ENCODE measurements around the gene SASH3. TPM values are rescaled to one million over a fixed set of nuclear protein-coding genes. Genes with fewer than 3 reads are reported as not detected.

SASH3 gene
- total and polyA plus RNA-seq, 2 donors from 2014 or later, result 1.9 to 18.3 TPM

- no peaks in the 10 kb centered on the region for H3K27me3 ChIP-seq (ENCODE audit: control insufficient read depth, insufficient read depth, low read length)
- no peak overlapping the region for H3K9ac ChIP-seq (ENCODE audit: low read length in 3 of 3)
- no peaks in the 10 kb centered on the region for H3K4me1 ChIP-seq (ENCODE audit: control insufficient read depth in 2 of 3, insufficient read depth in 2 of 3, low read depth in 1 of 3, low read length in 3 of 3)
- FAIRE-seq (no peak), DNase-seq (no peak)
- H3K9me3 ChIP-seq (ENCODE audit: control insufficient read depth in 2 of 3, insufficient read depth in 1 of 3, low read length in 3 of 3), result no peaks in the 10 kb centered on the region
- intact Hi-C loops (cut with DNase I), result no loop called here
- H3K36me3 ChIP-seq (ENCODE audit: control insufficient read depth in 2 of 3, insufficient read depth in 3 of 3, low read length in 3 of 3), result no peaks in the 10 kb centered on the region
- H3K27ac ChIP-seq (ENCODE audit: low read depth in 2 of 2, low read length in 2 of 2), result no peak overlapping the region
- no peak for TF ChIP-seq CTCF (IDR thresholded peaks at IDR 0.05; ENCODE audit: borderline replicate concordance, extremely low read depth, insufficient read depth)
- H3K4me3 ChIP-seq (ENCODE audit: low read length in 3 of 3), result no peak overlapping the region
These were observed 25.4 kb upstream of the SASH3 start for GRCh38 chrX:129754056-129755024.

- Histone ChIP-seq H3K4me1 (ENCODE audit: control insufficient read depth in 2 of 3, insufficient read depth in 2 of 3, low read depth in 1 of 3, low read length in 3 of 3) (no peaks in the 10 kb centered on the region), H3K36me3 (ENCODE audit: control insufficient read depth in 2 of 3, insufficient read depth in 3 of 3, low read length in 3 of 3) (no peaks in the 10 kb centered on the region), H3K27me3 (ENCODE audit: control insufficient read depth, insufficient read depth, low read length) (no peaks in the 10 kb centered on the region), H3K9ac (ENCODE audit: low read length in 3 of 3) (no peak overlapping the region), H3K4me3 (ENCODE audit: low read length in 3 of 3) (no peak overlapping the region), H3K9me3 (ENCODE audit: control insufficient read depth in 2 of 3, insufficient read depth in 1 of 3, low read length in 3 of 3) (no peaks in the 10 kb centered on the region), H3K27ac (ENCODE audit: low read depth in 2 of 2, low read length in 2 of 2) (no peak overlapping the region)
- intact Hi-C loops (cut with DNase I), result no loop called here
- no peak for TF ChIP-seq CTCF (IDR thresholded peaks at IDR 0.05; ENCODE audit: borderline replicate concordance, extremely low read depth, insufficient read depth)
- DNase-seq (peak in 1 of 5 donors; percentile 22), FAIRE-seq (no peak)
These were observed 23.7 kb upstream of the SASH3 start for GRCh38 chrX:129755779-129756650.

GRCh38 chrX:129759576-129760061 is 20.1 kb upstream of the SASH3 start:
- TF ChIP-seq CTCF (IDR thresholded peaks at IDR 0.05; ENCODE audit: borderline replicate concordance, extremely low read depth, insufficient read depth), result no peak
- H3K36me3 ChIP-seq (ENCODE audit: control insufficient read depth in 2 of 3, insufficient read depth in 3 of 3, low read length in 3 of 3), result no peaks in the 10 kb centered on the region
- H3K4me1 ChIP-seq (ENCODE audit: control insufficient read depth in 2 of 3, insufficient read depth in 2 of 3, low read depth in 1 of 3, low read length in 3 of 3), result no peaks in the 10 kb centered on the region
- no peak overlapping the region for H3K27ac ChIP-seq (ENCODE audit: low read depth in 2 of 2, low read length in 2 of 2)
- no peaks in the 10 kb centered on the region for H3K27me3 ChIP-seq (ENCODE audit: control insufficient read depth, insufficient read depth, low read length)
- intact Hi-C loops (cut with DNase I), result no loop called here
- DNase-seq, result peak in 2 of 5 donors; percentile 50 to 71
- H3K9me3 ChIP-seq (ENCODE audit: control insufficient read depth in 2 of 3, insufficient read depth in 1 of 3, low read length in 3 of 3), result no peaks in the 10 kb centered on the region
- FAIRE-seq, result peak; percentile 17
- H3K4me3 ChIP-seq (ENCODE audit: low read length in 3 of 3), result no peak overlapping the region
- no peak overlapping the region for H3K9ac ChIP-seq (ENCODE audit: low read length in 3 of 3)
